NCI-H510A treated with DMSO at 0.1 percent for 48 hours (cell line): Measurements from ENCODE around the gene OBSCN.
"Not testable (repeated sequence)": the region's sequence is repeated elsewhere in the genome, so short reads cannot be mapped to it uniquely, and the experiment has no call there.

ENCODE experiments used
- DNase-seq: peaks from one replicate; lab custom pipeline; 2025; lab: John Stamatoyannopoulos, UW

The OBSCN gene

GRCh38 chr1:228259951-228260350 is 52.1 kb downstream of the OBSCN start:
- DNase-seq = no peak

- DNase-seq = no peak
Measured at GRCh38 chr1:228261706-228262105, 53.9 kb downstream of the OBSCN start.

- DNase-seq = no peak
Measured at GRCh38 chr1:228262475-228262874, 54.6 kb downstream of the OBSCN start.

- no peak for DNase-seq
Measured at GRCh38 chr1:228263636-228264035, 55.8 kb downstream of the OBSCN start.

GRCh38 chr1:228264090-228264829 is 56.4 kb downstream of the OBSCN start:
- DNase-seq = no peak

- no peak for DNase-seq
Measured at GRCh38 chr1:228265167-228265566, 57.3 kb downstream of the OBSCN start.

GRCh38 chr1:228267962-228268880 is 60.4 kb downstream of the OBSCN start:
- DNase-seq = no peak

- no peak for DNase-seq
Measured at GRCh38 chr1:228268881-228269265, 61.0 kb downstream of the OBSCN start.

- not testable (repeated sequence) for DNase-seq
Measured at GRCh38 chr1:228269431-228269830, 61.6 kb downstream of the OBSCN start.

GRCh38 chr1:228270032-228270431 is 62.2 kb downstream of the OBSCN start:
- DNase-seq = no peak

GRCh38 chr1:228271701-228272251 is 63.9 kb downstream of the OBSCN start:
- no peak for DNase-seq

GRCh38 chr1:228272331-228272791 is 64.5 kb downstream of the OBSCN start:
- no peak for DNase-seq

GRCh38 chr1:228272831-228273571 is 65.2 kb downstream of the OBSCN start:
- DNase-seq = no peak

GRCh38 chr1:228273720-228274451 is 66.0 kb downstream of the OBSCN start:
- DNase-seq = no peak

GRCh38 chr1:228274452-228275178 is 66.8 kb downstream of the OBSCN start:
- DNase-seq = no peak

- no peak for DNase-seq
Measured at GRCh38 chr1:228275179-228275429, 67.3 kb downstream of the OBSCN start.

- no peak for DNase-seq
Measured at GRCh38 chr1:228275430-228276173, 67.8 kb downstream of the OBSCN start.

GRCh38 chr1:228276174-228276831 is 68.5 kb downstream of the OBSCN start:
- DNase-seq = no peak

- DNase-seq = no peak
Measured at GRCh38 chr1:228276901-228277490, 69.2 kb downstream of the OBSCN start.
